Adrenal gland (tissue), 12 donors: ENCODE results near the gene CD300C. TPM values are rescaled to one million over a fixed set of nuclear protein-coding genes. Genes with fewer than 3 reads are reported as not detected.

Experiments used
- DNase-seq, 7 donors: peaks; one replicate each; pipeline ENCODE4 v3.0.0-alpha.2; 2019 to 2020
- H3K27ac ChIP-seq, 5 donors: fragments of 200-600 bp; sonication (generic) in 4 of 5; 1 replicate in 3 of 5; 2 replicates in 2 of 5; pipeline versions ENCODE4 v1.5.1 to v1.8.0; 2016 to 2020; ENCODE audit warnings: mild to moderate bottlenecking in 1 of 5
- H3K27me3 ChIP-seq: fragments of 200-600 bp; 2 replicates; pipeline ENCODE4 v1.8.0; 2021
- H3K36me3 ChIP-seq, 2 donors: fragments of 200-600 bp; replicated peaks in 1 of 2; 1 replicate in 1 of 2; 2 replicates in 1 of 2; pipeline versions ENCODE4 v1.5.1 to v1.8.0; 2018 to 2022
- H3K4me1 ChIP-seq, 2 donors: fragments of 200-600 bp; replicated peaks in 1 of 2; 1 replicate in 1 of 2; 2 replicates in 1 of 2; pipeline versions ENCODE4 v1.5.1 to v1.8.0; 2018 to 2021
- H3K4me3 ChIP-seq, 4 donors: fragments of 200-600 bp; sonication (generic) in 3 of 4; one replicate each; pipeline ENCODE4 v1.5.1; 2016 to 2018
- H3K9me3 ChIP-seq, 3 donors: fragments of 200-600 bp; sonication (generic) in 1 of 3; replicated peaks in 1 of 3; 1 replicate in 2 of 3; 2 replicates in 1 of 3; pipeline versions ENCODE4 v1.5.1 to v1.8.0; 2016 to 2021
- CTCF ChIP-seq, 6 experiments: fragments of 450-650 bp in 4 of 6; fragments of 200-600 bp in 2 of 6; sonication (generic) in 1 of 6; IDR thresholded peaks; 1 replicate in 5 of 6; 2 replicates in 1 of 6; pipeline versions ENCODE4 v1.5.1 to v1.8.0; 2016 to 2021; ENCODE audit warnings: antibody characterized with exemption in 6 of 6, mild to moderate bottlenecking in 2 of 6, moderate library complexity in 1 of 6
- POLR2A ChIP-seq, 2 donors: fragments of 450-650 bp; IDR thresholded peaks; one replicate each; pipeline ENCODE4 v1.6.1; 2017; ENCODE audit warnings: antibody characterized with exemption in 2 of 2, mild to moderate bottlenecking in 2 of 2, moderate library complexity in 1 of 2
- WGBS, 4 donors: extraction: QIAGEN DNeasy Blood & Tissue Kit in 2 of 4; methylation state at CpG; one replicate each; pipeline versions ENCODE4 v1.1.5 to v1.1.7; 2013 to 2017; 5-methylcytosine and 5-hydroxymethylcytosine counted together
- intact Hi-C, 2 donors: fragments of 100-400 bp; cut with DNase I; formaldehyde crosslinking; loops; one replicate each; pipeline versions ENCODE4 v1.14.1 to v1.15.0; 2022 to 2023
- polyA plus RNA-seq, 3 donors: library from polyadenylated mRNA; stranded (reverse); fragments of 200-250 nt in 2 of 3; fragments of 350-450 nt in 1 of 3; fragmentation: Illumina TruSeq in 1 of 3; extraction: RNeasy Lipid Tissue Mini Kit (QIAGEN cat#74804) in 1 of 3; gene quantifications; one replicate each; pipeline ENCODE4 v1.2.3, GENCODE V29; 2013 to 2014
- total RNA-seq, 9 donors: library from RNA; depleted of rRNA in 4 of 9; stranded (reverse); fragments of >200 nt in 4 of 9; fragments of 120-200 nt in 1 of 9; fragmentation: NEBNext Ultra II Directional in 1 of 9; extraction: Animal tissue kit (Norgen Biotek cat#: 25700) in 1 of 9; gene quantifications; one replicate each; pipeline versions ENCODE4 v1.1.0 to v1.2.4, GENCODE V29; 2013 to 2023
- donor health status: healthy with polysubstance abuse.
- donor health status: Bipolar disorder and iron deficiency.
- donor health status: DM: yes; HTN: yes; CAD: no.
- donor health status: DM: no; HTN: no; CAD: no.
- donor health status: DM: no; HTN: no; CAD: no.
- donor health status: DM: yes; HTN: yes; CAD: no.

CD300C gene
- total and polyA plus RNA-seq, 12 donors, result 0.22 to 4.5 (median 2.3) TPM; not detected in 1

GRCh38 chr17:74493331-74493833 is 52.5 kb downstream of the CD300C start:
- no peak overlapping the region for H3K27ac ChIP-seq
- no peak overlapping the region for H3K4me3 ChIP-seq
- no peaks in the 10 kb centered on the region for H3K36me3 ChIP-seq
- no peaks in the 10 kb centered on the region for H3K4me1 ChIP-seq
- intact Hi-C loops, result no loop called here
- H3K9me3 ChIP-seq, result no peaks in the 10 kb centered on the region
- TF ChIP-seq CTCF (IDR thresholded peaks at IDR 0.05) (peak; percentile 84 to 90 (median 86)), POLR2A (IDR thresholded peaks at IDR 0.05) (no peak)
- peak; percentile 65 to 85 (median 74) for DNase-seq
- 37 to 44% (median 39%) methylated on average over 10 to 11 of the region's 11 CpGs for WGBS, 4 donors
- no peaks in the 10 kb centered on the region for H3K27me3 ChIP-seq

GRCh38 chr17:74491626-74492025 is 54.3 kb downstream of the CD300C start:
- 62 to 78% (median 77%) methylated on average over 7 of the region's 7 CpGs for WGBS, 4 donors
- no peak for DNase-seq
- Histone ChIP-seq H3K27ac (no peak overlapping the region), H3K4me3 (no peak overlapping the region), H3K4me1 (no peaks in the 10 kb centered on the region), H3K36me3 (no peaks in the 10 kb centered on the region), H3K9me3 (no peaks in the 10 kb centered on the region), H3K27me3 (no peaks in the 10 kb centered on the region)
- TF ChIP-seq POLR2A (IDR thresholded peaks at IDR 0.05), result no peak
- intact Hi-C loops, result no loop called here

Other genes starting within 250 kb of the CD300C start
- gene KIF19, start 219.9 kb downstream of the CD300C start, total RNA-seq, result under 1 TPM in 8 of 9 donors, not detected in 1; 0.06 to 0.69 (median 0.29) TPM
- gene KIF19, start 219.9 kb downstream of the CD300C start, polyA plus RNA-seq, result 1 to 10 TPM in 1 of 3 donors, under 1 TPM in 1, not detected in 1; 0.64 to 1.7 TPM
- 1 to 10 TPM in 2 of 9 donors, under 1 TPM in 3, not detected in 4; 0.11 to 1.1 (median 0.69) TPM for gene BTBD17, start 184.2 kb downstream of the CD300C start, total RNA-seq
- gene BTBD17, start 184.2 kb downstream of the CD300C start, polyA plus RNA-seq, result under 1 TPM; 0.10 to 0.72 (median 0.24) TPM
- gene GPR142, start 178.6 kb downstream of the CD300C start, total RNA-seq, result not detected
- under 1 TPM in 1 of 3 donors, not detected in 2; 0.13 TPM for gene GPR142, start 178.6 kb downstream of the CD300C start, polyA plus RNA-seq
- gene GPRC5C, start 114.0 kb downstream of the CD300C start, total RNA-seq, result 10 to 100 TPM; 20.1 to 67.2 (median 33.8) TPM
- gene GPRC5C, start 114.0 kb downstream of the CD300C start, polyA plus RNA-seq, result 10 to 100 TPM in 2 of 3 donors, 1 to 10 TPM in 1; 2.7 to 29.8 (median 18.2) TPM
- 10 to 100 TPM in 6 of 9 donors, 1 to 10 TPM in 3; 1.6 to 26.6 (median 15.1) TPM for gene CD300A, start 79.5 kb downstream of the CD300C start, total RNA-seq
- 10 to 100 TPM in 1 of 3 donors, 1 to 10 TPM in 2; 7.3 to 11.7 (median 8.5) TPM for gene CD300A, start 79.5 kb downstream of the CD300C start, polyA plus RNA-seq
- under 1 TPM in 8 of 9 donors, not detected in 1; 0.17 to 0.95 (median 0.26) TPM for gene CD300LB, start 14.6 kb downstream of the CD300C start, total RNA-seq
- gene CD300LB, start 14.6 kb downstream of the CD300C start, polyA plus RNA-seq, result under 1 TPM; 0.24 to 0.40 (median 0.30) TPM
- gene CD300H, start 21.4 kb upstream of the CD300C start, total RNA-seq, result not detected
- not detected for gene CD300H, start 21.4 kb upstream of the CD300C start, polyA plus RNA-seq
- gene CD300LD, start 46.2 kb upstream of the CD300C start, total RNA-seq, result not detected
- gene CD300LD, start 46.2 kb upstream of the CD300C start, polyA plus RNA-seq, result not detected
- under 1 TPM in 8 of 9 donors, not detected in 1; 0.06 to 0.96 (median 0.23) TPM for gene CD300E, start 77.6 kb upstream of the CD300C start, total RNA-seq
- gene CD300E, start 77.6 kb upstream of the CD300C start, polyA plus RNA-seq, result 1 to 10 TPM in 2 of 3 donors, under 1 TPM in 1; 0.71 to 2.4 (median 1.5) TPM
- gene CD300LF, start 166.8 kb upstream of the CD300C start, total RNA-seq, result 1 to 10 TPM in 6 of 9 donors, under 1 TPM in 2, not detected in 1; 0.33 to 6.3 (median 1.4) TPM
- 1 to 10 TPM in 2 of 3 donors, under 1 TPM in 1; 0.68 to 6.3 (median 1.0) TPM for gene CD300LF, start 166.8 kb upstream of the CD300C start, polyA plus RNA-seq
- 1 to 10 TPM in 8 of 9 donors, under 1 TPM in 1; 0.39 to 6.6 (median 3.5) TPM for gene RAB37, start 191.1 kb upstream of the CD300C start, total RNA-seq
- gene RAB37, start 191.1 kb upstream of the CD300C start, polyA plus RNA-seq, result 1 to 10 TPM in 2 of 3 donors, under 1 TPM in 1; 0.57 to 2.3 (median 2.0) TPM
- 100 to 1,000 TPM in 8 of 9 donors, 10 to 100 TPM in 1; 22.0 to 277 (median 211) TPM for gene NHERF1, start 202.5 kb upstream of the CD300C start, total RNA-seq
- gene NHERF1, start 202.5 kb upstream of the CD300C start, polyA plus RNA-seq, result 100 to 1,000 TPM in 1 of 3 donors, 10 to 100 TPM in 2; 45.9 to 277 (median 57.8) TPM
- gene NAT9, start 230.2 kb upstream of the CD300C start, total RNA-seq, result 100 to 1,000 TPM in 1 of 9 donors, 10 to 100 TPM in 8; 23.1 to 149 (median 57.4) TPM
- 100 to 1,000 TPM in 2 of 3 donors, 10 to 100 TPM in 1; 91.6 to 112 (median 104) TPM for gene NAT9, start 230.2 kb upstream of the CD300C start, polyA plus RNA-seq